HFF-Myc (cell line): ENCODE data around the gene PTPRN2.

Experiments used
- DNase-seq: peaks from one replicate; pipeline ENCODE4 v3.0.0-alpha.2; 2011; ENCODE audit warnings: low read depth; ENCODE audit errors: extremely low read depth
- H3K4me3 ChIP-seq: replicated peaks from 2 replicates; pipeline ENCODE4 v1.5.1; 2011; ENCODE audit warnings: low read depth, mild to moderate bottlenecking, control low read depth, low read length
- TF ChIP-seq, protein P1 (sequence below): IDR thresholded peaks from 2 replicates; pipeline ENCODE4 v1.5.1; 2012; ENCODE audit warnings: mild to moderate bottlenecking, low read depth, low read length, control low read depth; ENCODE audit errors: missing control alignments

PTPRN2 gene

DNA sequence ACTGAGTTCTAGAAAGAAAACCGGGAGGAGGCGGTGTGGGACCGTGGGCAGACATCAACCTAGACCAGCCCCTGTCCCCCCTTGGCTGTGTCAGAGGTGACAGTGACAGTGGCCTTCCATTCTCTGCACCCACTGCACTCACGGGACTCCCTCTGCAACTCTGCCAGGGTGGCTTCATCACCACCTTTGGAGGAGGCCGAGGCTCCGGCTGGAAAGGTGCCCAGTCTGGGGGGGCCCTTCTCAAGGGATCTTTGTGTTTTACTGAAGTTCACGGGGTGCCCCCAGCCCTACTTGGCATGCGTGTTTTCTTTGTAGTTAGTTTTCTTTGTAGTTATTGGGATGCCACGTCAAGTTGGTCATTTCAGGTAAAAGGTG lies 833.2 kb downstream of the PTPRN2 start:
- no peak for DNase-seq
- TF ChIP-seq, protein P1, sequence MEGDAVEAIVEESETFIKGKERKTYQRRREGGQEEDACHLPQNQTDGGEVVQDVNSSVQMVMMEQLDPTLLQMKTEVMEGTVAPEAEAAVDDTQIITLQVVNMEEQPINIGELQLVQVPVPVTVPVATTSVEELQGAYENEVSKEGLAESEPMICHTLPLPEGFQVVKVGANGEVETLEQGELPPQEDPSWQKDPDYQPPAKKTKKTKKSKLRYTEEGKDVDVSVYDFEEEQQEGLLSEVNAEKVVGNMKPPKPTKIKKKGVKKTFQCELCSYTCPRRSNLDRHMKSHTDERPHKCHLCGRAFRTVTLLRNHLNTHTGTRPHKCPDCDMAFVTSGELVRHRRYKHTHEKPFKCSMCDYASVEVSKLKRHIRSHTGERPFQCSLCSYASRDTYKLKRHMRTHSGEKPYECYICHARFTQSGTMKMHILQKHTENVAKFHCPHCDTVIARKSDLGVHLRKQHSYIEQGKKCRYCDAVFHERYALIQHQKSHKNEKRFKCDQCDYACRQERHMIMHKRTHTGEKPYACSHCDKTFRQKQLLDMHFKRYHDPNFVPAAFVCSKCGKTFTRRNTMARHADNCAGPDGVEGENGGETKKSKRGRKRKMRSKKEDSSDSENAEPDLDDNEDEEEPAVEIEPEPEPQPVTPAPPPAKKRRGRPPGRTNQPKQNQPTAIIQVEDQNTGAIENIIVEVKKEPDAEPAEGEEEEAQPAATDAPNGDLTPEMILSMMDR, result no peak
- no peak overlapping the region for H3K4me3 ChIP-seq

DNA sequence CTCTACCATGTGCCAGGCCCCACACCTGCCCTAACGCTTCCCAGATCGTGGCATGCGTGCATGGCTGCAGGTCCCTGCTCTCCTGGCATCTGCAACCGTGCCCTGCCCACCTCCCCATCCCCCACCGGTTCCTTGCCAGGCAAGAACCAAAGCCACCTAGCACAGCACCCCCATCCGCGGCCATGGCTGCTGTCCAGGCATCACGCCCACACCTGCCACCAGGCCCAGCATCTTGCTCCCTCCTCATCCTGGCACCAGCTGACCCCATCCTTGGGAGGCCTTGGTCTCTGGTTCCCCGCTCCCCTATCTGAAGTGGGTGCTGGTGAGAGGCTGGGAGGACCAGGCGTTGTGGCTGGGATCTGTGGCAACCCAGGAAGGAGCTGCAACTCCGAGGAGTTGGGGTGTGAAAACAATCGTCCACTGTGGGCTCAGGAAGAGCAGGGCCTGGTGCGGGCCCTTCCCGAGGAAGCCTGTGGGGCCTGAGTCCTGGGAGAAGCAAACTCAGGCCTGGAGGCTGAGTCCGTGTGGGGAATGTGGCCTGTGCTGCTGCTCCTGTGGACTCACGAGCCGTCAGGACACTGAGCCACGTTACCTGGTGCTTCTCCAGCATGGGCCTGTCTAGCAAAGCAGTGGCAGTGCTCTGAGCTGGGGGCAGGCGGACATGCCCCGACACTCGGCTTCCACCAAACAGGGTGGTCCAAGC lies 833.8 kb downstream of the PTPRN2 start:
- TF ChIP-seq, protein P1, result no peak
- no peak for DNase-seq
- no peak overlapping the region for H3K4me3 ChIP-seq

DNA sequence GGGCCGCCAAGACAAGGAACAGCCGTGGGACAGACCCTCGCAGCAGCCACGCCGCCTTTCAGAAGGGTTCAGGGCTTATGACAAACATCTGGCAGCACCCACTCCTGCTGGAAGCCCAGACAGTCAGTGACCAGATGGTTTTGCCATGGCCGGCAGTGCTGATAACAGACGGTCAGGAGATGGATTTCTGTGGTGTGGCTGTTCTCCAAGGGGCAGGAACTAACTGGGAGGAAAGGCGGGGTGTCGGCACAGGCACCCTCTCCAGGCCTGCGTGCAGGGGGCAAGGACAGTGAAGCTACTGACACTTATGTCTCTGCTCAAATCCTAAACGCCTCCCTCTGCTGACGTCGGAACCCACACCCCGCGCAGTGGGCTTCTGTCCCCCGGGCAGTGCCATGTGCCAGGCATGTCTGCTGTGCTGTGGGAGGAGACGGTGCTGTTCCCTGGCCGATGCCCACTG lies 834.8 kb downstream of the PTPRN2 start:
- TF ChIP-seq, protein P1, result no peak
- H3K4me3 ChIP-seq, result no peak overlapping the region
- no peak for DNase-seq

DNA sequence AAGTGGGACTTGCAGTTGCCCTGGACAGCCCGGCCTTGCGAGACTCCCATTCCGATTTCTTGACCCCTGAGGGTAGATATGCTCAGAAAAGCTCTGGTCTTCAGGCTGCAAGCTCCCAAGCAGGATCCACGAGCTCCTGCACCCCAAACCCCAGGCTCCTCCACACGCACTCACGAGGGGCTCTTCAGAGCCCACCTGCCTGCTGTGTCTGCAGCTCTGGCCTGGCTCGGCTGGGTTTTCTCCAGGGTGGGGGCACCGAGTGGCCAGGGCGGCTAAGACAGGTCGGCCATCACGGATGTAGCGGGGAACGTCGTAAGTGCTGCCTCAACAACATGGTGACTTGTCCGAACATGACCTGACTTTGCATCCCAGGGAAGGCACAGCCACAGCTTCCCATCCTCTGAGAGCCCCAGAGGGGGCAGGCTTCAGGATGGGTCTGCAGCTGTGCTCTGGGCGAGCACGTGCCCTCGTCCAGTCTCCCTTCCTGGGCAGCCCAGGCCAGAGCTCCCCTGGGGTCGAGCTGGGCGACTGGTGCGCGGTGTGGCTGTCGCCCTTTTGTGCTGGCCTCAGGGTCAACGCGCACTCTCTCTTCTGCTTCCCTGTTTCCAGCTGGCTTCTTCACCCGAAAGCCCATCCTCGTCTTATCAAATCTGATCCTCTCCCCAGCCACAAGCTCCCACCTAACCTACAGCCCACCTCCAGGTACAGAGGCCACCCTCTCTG lies 835.5 kb downstream of the PTPRN2 start:
- DNase-seq, result no peak
- no peak overlapping the region for H3K4me3 ChIP-seq
- TF ChIP-seq, protein P1, result no peak

DNA sequence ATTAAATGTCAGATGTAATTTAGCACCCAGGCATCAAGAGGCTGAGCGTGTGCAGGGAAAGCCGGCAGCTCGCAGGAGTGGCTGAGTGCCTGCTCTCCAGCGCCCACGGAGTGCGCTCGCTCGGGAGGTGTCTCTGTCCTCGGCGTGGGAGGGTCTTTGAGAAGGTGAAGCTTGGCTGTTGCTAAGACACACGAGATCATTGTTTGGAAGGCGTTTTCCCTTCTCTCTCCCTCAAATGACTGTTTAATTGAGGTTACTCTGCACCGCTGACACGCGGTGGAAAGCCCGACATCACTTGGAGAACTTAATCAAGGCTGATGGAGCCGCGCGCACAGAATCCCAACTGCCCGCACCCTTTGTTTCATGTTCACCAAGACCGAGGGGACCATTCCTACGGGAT lies 836.2 kb downstream of the PTPRN2 start:
- TF ChIP-seq, protein P1, result no peak
- H3K4me3 ChIP-seq, result no peak overlapping the region
- no peak for DNase-seq

DNA sequence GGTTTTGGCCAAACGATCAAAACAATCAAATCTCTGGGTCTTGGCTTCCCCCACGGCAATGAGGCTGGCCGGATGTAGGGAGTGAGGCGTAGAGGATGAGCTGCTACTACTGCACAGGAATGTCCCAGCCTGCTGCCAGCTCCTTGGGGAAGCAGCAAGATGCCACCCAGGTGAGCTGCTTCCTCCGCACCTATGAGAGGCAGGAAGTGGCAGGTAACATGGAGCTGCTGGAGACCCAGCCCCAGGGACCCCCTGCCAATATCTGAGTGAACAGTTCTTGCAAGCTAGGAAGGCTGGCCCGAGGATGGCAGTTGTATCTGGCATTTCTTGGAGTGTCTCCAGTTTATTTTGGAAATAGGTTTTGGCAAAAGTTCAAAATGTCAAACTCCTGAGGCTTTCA lies 837.3 kb downstream of the PTPRN2 start:
- TF ChIP-seq, protein P1, result no peak
- H3K4me3 ChIP-seq, result no peak overlapping the region
- DNase-seq, result no peak
